ENCODE results near the gene EYA2.

Gene EYA2

GRCh38 chr20:47007826-47008655 is 113.4 kb downstream of the EYA2 start:
- DNase-seq (ENCODE audit: low read depth), result no peak

- DNase-seq (ENCODE audit: low read depth), result no peak
These were observed 114.3 kb downstream of the EYA2 start for GRCh38 chr20:47008842-47009518.

GRCh38 chr20:47009784-47010183 is 115.1 kb downstream of the EYA2 start:
- no peak for DNase-seq (ENCODE audit: low read depth)

GRCh38 chr20:47011984-47012383 is 117.3 kb downstream of the EYA2 start:
- DNase-seq (ENCODE audit: low read depth), result no peak

GRCh38 chr20:47013606-47014005 is 119.0 kb downstream of the EYA2 start:
- no peak for DNase-seq (ENCODE audit: low read depth)

- DNase-seq (ENCODE audit: low read depth), result no peak
These were observed 121.5 kb downstream of the EYA2 start for GRCh38 chr20:47016068-47016664.

- DNase-seq (ENCODE audit: low read depth), result no peak
These were observed 123.7 kb downstream of the EYA2 start for GRCh38 chr20:47018381-47018780.

- no peak for DNase-seq (ENCODE audit: low read depth)
These were observed 124.6 kb downstream of the EYA2 start for GRCh38 chr20:47019121-47019824.

GRCh38 chr20:47020231-47020630 is 125.6 kb downstream of the EYA2 start:
- DNase-seq (ENCODE audit: low read depth), result no peak

GRCh38 chr20:47021850-47022249 is 127.2 kb downstream of the EYA2 start:
- DNase-seq (ENCODE audit: low read depth), result no peak

- no peak for DNase-seq (ENCODE audit: low read depth)
These were observed 129.9 kb downstream of the EYA2 start for GRCh38 chr20:47024461-47024937.

- DNase-seq (ENCODE audit: low read depth), result no peak
These were observed 132.4 kb downstream of the EYA2 start for GRCh38 chr20:47027042-47027441.

GRCh38 chr20:47027456-47027855 is 132.8 kb downstream of the EYA2 start:
- no peak for DNase-seq (ENCODE audit: low read depth)

- DNase-seq (ENCODE audit: low read depth), result no peak
These were observed 133.8 kb downstream of the EYA2 start for GRCh38 chr20:47028487-47028886.

- no peak for DNase-seq (ENCODE audit: low read depth)
These were observed 135.2 kb downstream of the EYA2 start for GRCh38 chr20:47029845-47030244.

GRCh38 chr20:47030271-47030810 is 135.7 kb downstream of the EYA2 start:
- no peak for DNase-seq (ENCODE audit: low read depth)

GRCh38 chr20:47031004-47031403 is 136.4 kb downstream of the EYA2 start:
- no peak for DNase-seq (ENCODE audit: low read depth)

- no peak for DNase-seq (ENCODE audit: low read depth)
These were observed 137.2 kb downstream of the EYA2 start for GRCh38 chr20:47031821-47032220.

- DNase-seq (ENCODE audit: low read depth), result no peak
These were observed 138.4 kb downstream of the EYA2 start for GRCh38 chr20:47032933-47033578.

GRCh38 chr20:47033665-47034064 is 139.0 kb downstream of the EYA2 start:
- DNase-seq (ENCODE audit: low read depth), result no peak

- DNase-seq (ENCODE audit: low read depth), result no peak
These were observed 140.5 kb downstream of the EYA2 start for GRCh38 chr20:47035026-47035590.
